Activated CD8-positive, alpha-beta memory T cell treated with anti-CD3 and anti-CD28 coated beads, Interleukin-2, amount 50 U/mL, for 48 hours (primary cell): ENCODE data around the gene CBX7.
"Not testable (repeated sequence)": the region's sequence is repeated elsewhere in the genome, so short reads cannot be mapped to it uniquely, and the experiment has no call there.

Source experiments
- DNase-seq: peaks from one replicate; pipeline ENCODE4 v3.0.0-alpha.2; 2020

CBX7 gene

GRCh38 chr22:39173787-39174497 is 21.5 kb upstream of the CBX7 start:
- DNase-seq = peak; percentile 65

GRCh38 chr22:39173050-39173706 is 20.7 kb upstream of the CBX7 start:
- no peak for DNase-seq

GRCh38 chr22:39172265-39173049 is 20.0 kb upstream of the CBX7 start:
- DNase-seq = not testable (repeated sequence)

GRCh38 chr22:39171623-39172264 is 19.3 kb upstream of the CBX7 start:
- DNase-seq = no peak

GRCh38 chr22:39170825-39171622 is 18.5 kb upstream of the CBX7 start:
- peak; percentile 98 for DNase-seq

- DNase-seq = no peak
Measured at GRCh38 chr22:39169797-39170466, 17.5 kb upstream of the CBX7 start.

- DNase-seq = no peak
Measured at GRCh38 chr22:39166547-39166946, 14.1 kb upstream of the CBX7 start.

GRCh38 chr22:39156093-39156492 is 3.6 kb upstream of the CBX7 start:
- DNase-seq = not testable (repeated sequence)

GRCh38 chr22:39155421-39155820 is 2.9 kb upstream of the CBX7 start:
- no peak for DNase-seq

GRCh38 chr22:39153220-39153717 is 789 bp upstream of the CBX7 start:
- no peak for DNase-seq

- no peak for DNase-seq
Measured at GRCh38 chr22:39152024-39152510, 413 bp downstream of the CBX7 start.

- no peak for DNase-seq
Measured at GRCh38 chr22:39151329-39151975, 1.0 kb downstream of the CBX7 start.

- DNase-seq = no peak
Measured at GRCh38 chr22:39150848-39151215, 1.6 kb downstream of the CBX7 start.

GRCh38 chr22:39149915-39150847 is 2.3 kb downstream of the CBX7 start:
- DNase-seq = no peak

GRCh38 chr22:39148727-39149535 is 3.5 kb downstream of the CBX7 start:
- peak; percentile 76 for DNase-seq

GRCh38 chr22:39148026-39148726 is 4.3 kb downstream of the CBX7 start:
- no peak for DNase-seq

GRCh38 chr22:39147335-39148025 is 5.0 kb downstream of the CBX7 start:
- no peak for DNase-seq
